Activated naive CD8-positive, alpha-beta T cell treated with anti-CD3 and anti-CD28 coated beads, Interleukin-2, amount 10 ng/mL, durations not matched to agents 7 days and 5 days (primary cell): ENCODE measurements around the gene ADCY6. TPM values are rescaled to one million over a fixed set of nuclear protein-coding genes. Genes with fewer than 3 reads are reported as not detected.
A peak's percentile ranks its signal among the peaks of the same experiment; 100 is the strongest.

Experiments used
- ATAC-seq: fragments of 150-1000 bp; cut with Tn5 transposase; one replicate; pipeline ENCODE4 v1.10.0; 2021; ENCODE audit warnings: low read depth, moderate library complexity
- POLR2A ChIA-PET: fragments of 350-600 bp; sonication (Branson Sonifier 250); formaldehyde crosslinking; loops from one replicate; lab custom pipeline; 2021; ENCODE audit warnings: antibody characterized with exemption; lab: Charles Lee
- DNase-seq: peaks from one replicate; pipeline ENCODE4 v3.0.0; 2021
- H3K27ac Mint-ChIP-seq: one replicate; pipeline ENCODE4 v1.8.0; 2022; ENCODE audit warnings: mild to moderate bottlenecking, mixed read lengths
- H3K27me3 Mint-ChIP-seq: one replicate; pipeline ENCODE4 v1.8.0; 2022; ENCODE audit warnings: mild to moderate bottlenecking, moderate library complexity, mixed read lengths
- H3K36me3 Mint-ChIP-seq: one replicate; pipeline ENCODE4 v1.8.0; 2021; ENCODE audit warnings: mild to moderate bottlenecking, mixed read lengths
- H3K4me1 Mint-ChIP-seq: one replicate; pipeline ENCODE4 v1.8.0; 2021; ENCODE audit warnings: mixed read lengths
- H3K4me3 Mint-ChIP-seq: one replicate; pipeline ENCODE4 v1.8.0; 2022; ENCODE audit warnings: mild to moderate bottlenecking, moderate library complexity, mixed read lengths
- H3K9me3 Mint-ChIP-seq: one replicate; pipeline ENCODE4 v1.8.0; 2021; ENCODE audit warnings: mixed read lengths
- total RNA-seq, 2 experiments: library from RNA; stranded (reverse); gene quantifications; one replicate each; pipeline ENCODE4 v1.2.3, GENCODE V29; 2021

Gene ADCY6
- total RNA-seq, 2 experiments from 2014 or later: not detected

DNA sequence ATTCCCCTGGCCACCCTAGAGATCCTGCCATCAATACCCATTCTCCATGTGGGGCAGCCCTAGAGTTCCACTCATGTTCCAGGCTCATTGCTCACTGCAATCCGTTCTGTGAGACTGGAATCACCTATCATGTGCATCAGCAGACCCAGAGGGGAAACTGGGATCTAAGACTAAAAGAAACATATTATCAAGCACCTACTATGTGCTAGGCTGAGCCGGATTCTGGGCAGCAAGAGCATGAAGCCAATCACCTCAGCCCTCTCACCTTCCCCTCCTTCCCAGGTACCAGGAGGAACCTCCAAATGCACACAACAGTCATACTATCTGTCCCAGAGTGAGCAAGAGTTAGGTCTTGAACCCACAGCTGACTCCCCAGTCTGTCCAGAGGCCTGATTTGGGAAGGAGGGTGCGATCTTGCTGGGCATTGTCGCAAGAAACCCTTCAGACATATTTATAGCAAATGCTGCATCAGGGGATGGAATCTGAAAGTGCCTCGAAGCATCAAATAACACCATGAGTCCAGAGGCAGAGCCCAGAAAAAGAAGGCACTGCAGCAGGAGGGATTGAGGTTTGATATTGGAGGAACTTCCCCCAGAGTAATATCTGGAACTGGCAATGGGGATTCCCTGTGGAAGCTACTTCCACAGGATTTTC is 22.7 kb upstream of the ADCY6 start:
- H3K27ac Mint-ChIP-seq: no peak overlapping the region
- DNase-seq (no peak), ATAC-seq (no peak)
- POLR2A ChIA-PET: interaction anchor here (0.7 to 1.9 kb wide), 2 partner anchors 15 to 122 kb away, joined by 3 to 5 read pairs; no protein-coding TSS in a partner anchor
- peaks cover 21% of the 10 kb centered on the region for H3K4me1 Mint-ChIP-seq
- H3K27me3 Mint-ChIP-seq: peaks cover 12% of the 10 kb centered on the region
- H3K9me3 Mint-ChIP-seq: no peaks in the 10 kb centered on the region
- H3K36me3 Mint-ChIP-seq: peaks cover 2% of the 10 kb centered on the region
- H3K4me3 Mint-ChIP-seq: no peak overlapping the region

DNA sequence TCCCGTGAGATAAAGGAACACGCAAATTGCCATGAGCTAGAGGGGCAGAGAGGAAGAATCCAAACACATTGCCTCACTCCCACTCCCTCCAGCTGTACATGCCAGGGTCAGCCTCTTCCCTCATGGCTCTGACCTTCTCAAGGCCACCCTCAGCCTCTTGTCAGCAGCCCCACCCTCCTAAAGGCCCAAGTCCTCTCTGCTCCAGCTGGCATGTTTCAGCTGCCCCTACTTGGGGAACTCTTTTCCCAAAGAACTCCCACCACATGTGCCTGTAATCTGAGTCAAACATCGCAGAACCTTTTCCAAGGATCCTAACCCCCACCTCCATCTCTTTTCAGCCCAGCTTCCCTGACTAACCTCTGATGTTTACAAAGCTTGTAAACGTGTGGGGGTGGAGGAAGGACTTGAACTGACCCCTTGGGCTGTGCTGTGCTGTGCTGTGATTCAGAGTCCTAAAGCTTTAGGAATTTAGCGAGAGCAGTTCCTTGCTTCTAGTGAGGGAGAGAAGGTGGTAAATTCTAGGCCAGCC is 22.1 kb upstream of the ADCY6 start:
- H3K27ac Mint-ChIP-seq: no peak overlapping the region
- no peak overlapping the region for H3K4me3 Mint-ChIP-seq
- H3K9me3 Mint-ChIP-seq: no peaks in the 10 kb centered on the region
- DNase-seq: no peak
- peaks cover 19% of the 10 kb centered on the region for H3K4me1 Mint-ChIP-seq
- POLR2A ChIA-PET: interaction anchor here (0.7 to 1.9 kb wide), 2 partner anchors 14 to 123 kb away, joined by 3 to 5 read pairs; no protein-coding TSS in a partner anchor
- no peak for ATAC-seq
- H3K36me3 Mint-ChIP-seq: no peaks in the 10 kb centered on the region
- peaks cover 8% of the 10 kb centered on the region for H3K27me3 Mint-ChIP-seq

DNA sequence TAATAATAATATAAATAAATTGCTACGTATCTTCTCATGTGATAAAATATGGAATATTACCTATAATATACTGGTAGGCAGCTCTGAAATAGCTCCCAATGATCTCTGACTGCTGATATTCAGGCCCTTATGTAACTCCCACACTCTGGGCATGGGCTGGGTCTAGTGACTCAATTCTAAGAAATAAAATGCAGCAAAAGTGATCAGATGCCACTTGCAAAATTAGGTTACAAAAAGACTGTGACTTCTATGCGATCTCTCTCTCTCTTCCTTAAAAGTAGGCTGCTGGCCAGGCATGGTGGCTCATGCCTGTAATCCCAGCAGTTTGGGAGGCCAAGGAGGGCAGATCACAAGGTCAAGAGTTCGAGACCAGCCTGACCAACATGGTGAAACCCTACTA is 19.1 kb upstream of the ADCY6 start:
- Mint-ChIP-seq H3K9me3 (no peaks in the 10 kb centered on the region), H3K4me1 (peaks cover 16% of the 10 kb centered on the region), H3K36me3 (no peaks in the 10 kb centered on the region), H3K27me3 (peaks cover 12% of the 10 kb centered on the region), H3K4me3 (no peak overlapping the region), H3K27ac (no peak overlapping the region)
- no peak for ATAC-seq
- no peak for DNase-seq
- POLR2A ChIA-PET: interaction anchor here (0.5 kb wide), 1 partner anchor 374 kb away, joined by 3 read pairs; no protein-coding TSS in a partner anchor

DNA sequence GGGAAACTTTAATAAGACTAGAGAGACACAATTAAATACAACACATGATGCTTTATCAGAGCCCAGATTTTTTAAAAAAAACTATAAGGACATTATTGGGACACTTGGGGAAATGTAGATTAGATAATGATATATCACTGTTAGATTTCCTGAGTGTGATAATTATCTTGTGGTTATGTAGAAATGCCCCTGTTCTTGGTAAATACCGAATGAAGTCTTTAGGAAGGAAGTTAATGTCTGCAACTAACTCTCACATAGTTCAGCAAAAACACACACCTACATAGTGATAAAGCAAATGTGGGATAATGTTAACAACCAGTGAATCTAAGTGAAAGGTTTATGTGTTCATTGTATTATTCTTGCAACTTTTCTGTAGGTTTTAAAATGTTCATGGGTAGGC is 14.8 kb upstream of the ADCY6 start:
- no peak overlapping the region for H3K27ac Mint-ChIP-seq
- H3K4me3 Mint-ChIP-seq: peak overlapping the region; percentile 35
- POLR2A ChIA-PET: no interaction called here
- ATAC-seq: no peak
- peaks cover 13% of the 10 kb centered on the region for H3K4me1 Mint-ChIP-seq
- no peaks in the 10 kb centered on the region for H3K36me3 Mint-ChIP-seq
- DNase-seq: no peak
- no peaks in the 10 kb centered on the region for H3K9me3 Mint-ChIP-seq
- peaks cover 8% of the 10 kb centered on the region for H3K27me3 Mint-ChIP-seq

DNA sequence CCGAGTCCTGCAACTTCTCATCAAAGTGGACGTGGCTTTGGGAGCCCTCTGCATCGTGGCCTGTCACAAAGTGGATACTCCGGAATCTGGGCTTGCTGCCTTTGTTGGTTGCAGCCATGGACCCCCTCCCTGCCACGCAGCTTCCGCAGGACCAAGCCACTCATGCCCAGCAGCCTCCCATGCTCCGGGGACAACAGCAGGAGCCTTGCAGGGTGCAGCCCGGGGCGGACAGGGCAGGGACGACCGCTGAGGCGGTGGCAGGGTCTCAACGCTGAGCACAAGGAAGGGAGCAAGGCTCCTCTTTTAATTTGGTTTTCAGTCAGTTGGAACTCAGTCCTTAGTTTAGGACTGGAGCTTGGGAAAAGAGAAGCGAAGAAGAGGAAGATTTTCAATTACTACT is 12.1 kb upstream of the ADCY6 start:
- no peak for DNase-seq
- peaks cover 16% of the 10 kb centered on the region for H3K4me1 Mint-ChIP-seq
- H3K9me3 Mint-ChIP-seq: no peaks in the 10 kb centered on the region
- H3K27ac Mint-ChIP-seq: no peak overlapping the region
- ATAC-seq: no peak
- POLR2A ChIA-PET: no interaction called here
- no peak overlapping the region for H3K4me3 Mint-ChIP-seq
- peaks cover 8% of the 10 kb centered on the region for H3K27me3 Mint-ChIP-seq
- no peaks in the 10 kb centered on the region for H3K36me3 Mint-ChIP-seq

DNA sequence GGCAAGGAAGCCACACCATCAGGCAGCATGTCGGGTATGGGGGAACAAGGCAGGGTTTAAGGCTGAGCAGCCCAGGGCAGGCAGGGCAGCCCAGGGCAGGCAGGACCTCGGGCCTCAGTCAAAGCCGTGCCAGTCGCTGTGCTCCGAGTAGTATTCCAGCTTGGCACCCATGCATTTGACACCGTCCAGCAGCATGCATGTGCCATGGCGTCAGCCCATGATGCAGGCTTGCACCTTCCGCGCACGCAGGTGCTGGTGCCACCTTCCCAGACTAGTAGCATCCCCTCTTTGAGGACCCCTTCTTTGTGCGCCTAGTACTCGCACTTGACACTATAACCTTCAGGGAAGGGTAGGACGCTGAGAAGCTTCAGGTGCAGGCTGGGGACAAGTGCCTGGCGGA is 11.6 kb upstream of the ADCY6 start:
- Mint-ChIP-seq H3K4me3 (no peak overlapping the region), H3K4me1 (peaks cover 18% of the 10 kb centered on the region), H3K36me3 (no peaks in the 10 kb centered on the region), H3K9me3 (no peaks in the 10 kb centered on the region), H3K27me3 (peaks cover 5% of the 10 kb centered on the region), H3K27ac (no peak overlapping the region)
- ATAC-seq (no peak), DNase-seq (no peak)
- POLR2A ChIA-PET: interaction anchor here (0.9 kb wide), 1 partner anchor 14 kb away, joined by 3 read pairs; no protein-coding TSS in a partner anchor

DNA sequence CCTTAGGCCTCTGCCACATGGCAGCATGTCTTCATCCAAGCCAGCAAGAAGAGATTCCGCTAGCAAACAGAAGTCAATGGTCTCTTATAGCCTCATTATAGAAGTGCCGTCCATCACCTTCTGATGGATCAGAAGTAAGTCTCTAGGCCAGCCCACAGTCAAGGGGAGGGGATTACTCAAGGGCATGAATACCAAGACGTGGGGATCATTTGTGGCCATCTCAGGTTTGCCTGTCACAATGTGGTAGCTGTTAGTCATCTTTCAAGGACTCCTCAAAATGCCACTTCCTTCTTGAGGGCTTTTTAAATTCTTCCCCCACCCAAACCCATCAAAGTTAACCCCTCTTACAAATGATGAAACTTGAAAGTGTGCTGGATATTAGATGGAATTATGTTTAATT is 8.1 kb upstream of the ADCY6 start:
- Mint-ChIP-seq H3K27ac (no peak overlapping the region), H3K9me3 (no peaks in the 10 kb centered on the region), H3K36me3 (no peaks in the 10 kb centered on the region), H3K4me1 (peaks cover 10% of the 10 kb centered on the region), H3K4me3 (no peak overlapping the region), H3K27me3 (peaks cover 6% of the 10 kb centered on the region)
- DNase-seq: no peak
- ATAC-seq: peak; percentile 75
- POLR2A ChIA-PET: interaction anchor here (1.2 to 2.2 kb wide), 3 partner anchors 15 to 44 kb away, joined by 5 to 7 read pairs (median 5); no protein-coding TSS in a partner anchor

DNA sequence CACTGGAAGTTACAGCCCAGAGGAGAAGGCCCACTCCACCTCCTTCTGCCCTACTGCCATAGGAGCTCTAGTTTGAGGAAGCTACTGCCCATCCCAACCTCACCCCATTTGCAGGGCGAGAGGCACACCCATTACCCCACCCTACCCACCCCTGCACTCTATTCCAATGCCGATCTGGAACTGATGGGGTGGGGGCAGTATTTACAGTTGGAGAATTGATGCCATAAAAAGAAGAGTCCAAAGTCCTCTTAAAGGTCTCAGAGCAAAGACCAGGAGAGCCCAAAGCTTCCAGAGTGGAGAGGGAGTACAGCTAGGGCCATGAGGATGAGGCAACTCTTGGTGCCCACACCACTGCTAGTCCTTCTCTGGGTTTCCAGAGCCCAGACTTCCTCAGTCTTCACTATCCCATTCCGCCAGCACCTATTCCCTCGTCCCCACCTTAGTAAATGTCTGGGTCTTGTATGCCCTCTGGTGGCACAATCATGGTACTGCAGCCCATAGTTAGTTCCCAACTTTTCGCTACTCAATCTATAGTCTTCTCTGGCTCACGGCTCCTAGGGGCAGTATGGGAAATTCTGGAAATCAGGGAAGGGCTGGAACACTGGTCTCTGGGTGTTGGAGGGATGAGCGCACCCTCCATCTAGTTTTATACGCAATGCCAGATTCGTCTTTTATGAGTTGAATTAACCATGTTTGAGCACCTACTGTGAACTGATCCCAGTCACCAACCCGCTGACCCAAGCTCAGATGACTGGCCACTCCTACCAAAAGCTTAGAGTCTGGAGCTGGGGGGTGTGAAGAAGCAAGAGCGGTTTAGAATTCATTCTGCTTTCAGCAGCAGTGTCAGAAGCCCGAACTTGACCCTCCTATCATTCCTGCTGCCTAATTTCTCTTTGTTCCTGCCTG is 6.9 kb upstream of the ADCY6 start:
- Mint-ChIP-seq H3K9me3 (no peaks in the 10 kb centered on the region), H3K27me3 (peaks cover 8% of the 10 kb centered on the region), H3K36me3 (no peaks in the 10 kb centered on the region), H3K27ac (no peak overlapping the region), H3K4me1 (peaks cover 10% of the 10 kb centered on the region), H3K4me3 (no peak overlapping the region)
- DNase-seq (peak; percentile 58), ATAC-seq (peak; percentile 58)
- POLR2A ChIA-PET: interaction anchor here (1.6 to 2.2 kb wide), 2 partner anchors 16 to 42 kb away, joined by 5 to 7 read pairs; no protein-coding TSS in a partner anchor

DNA sequence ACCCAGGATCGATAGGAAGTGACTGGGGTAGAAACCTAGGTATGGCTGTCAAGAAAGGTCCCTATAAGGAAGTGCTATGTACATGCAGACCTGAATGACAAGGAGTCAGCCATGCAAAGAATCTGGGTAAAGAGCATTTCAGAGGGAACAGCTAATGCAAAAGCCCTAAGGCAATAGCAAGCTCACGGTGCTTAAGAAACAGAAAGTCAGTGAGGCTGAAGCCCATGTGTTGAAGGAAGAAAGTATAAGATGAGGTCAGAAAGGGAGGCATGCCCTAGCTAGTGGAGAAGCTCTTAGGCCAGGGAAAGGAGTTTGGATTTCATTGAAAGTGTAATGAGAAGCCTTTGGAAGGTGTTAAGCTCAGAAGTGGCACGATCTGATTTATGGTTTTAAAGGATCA is 6.0 kb upstream of the ADCY6 start:
- no peak overlapping the region for H3K4me3 Mint-ChIP-seq
- H3K27ac Mint-ChIP-seq: no peak overlapping the region
- H3K9me3 Mint-ChIP-seq: no peaks in the 10 kb centered on the region
- DNase-seq: no peak
- no peaks in the 10 kb centered on the region for H3K36me3 Mint-ChIP-seq
- H3K27me3 Mint-ChIP-seq: peaks cover 16% of the 10 kb centered on the region
- no peak for ATAC-seq
- H3K4me1 Mint-ChIP-seq: peaks cover 11% of the 10 kb centered on the region
- POLR2A ChIA-PET: no interaction called here

DNA sequence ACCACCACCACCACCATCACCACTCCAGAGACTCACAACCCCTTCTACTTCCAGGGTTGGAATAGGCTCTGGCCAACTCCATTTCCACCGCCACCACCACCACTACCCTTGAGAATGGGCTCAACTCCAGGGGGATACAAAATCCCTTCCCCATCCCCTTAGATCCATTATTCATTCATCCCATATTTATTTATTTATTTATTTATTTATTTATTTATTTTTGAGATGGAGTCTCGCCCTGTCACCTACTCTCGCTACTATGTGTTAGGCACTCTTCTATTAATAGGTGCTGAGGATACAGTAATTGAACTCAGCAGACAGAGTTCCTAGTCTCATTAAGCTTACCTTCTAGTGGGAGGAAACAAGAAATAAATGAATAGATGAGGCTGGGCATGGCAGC is 4.8 kb upstream of the ADCY6 start:
- POLR2A ChIA-PET: no interaction called here
- no peak for DNase-seq
- H3K4me1 Mint-ChIP-seq: peaks cover 12% of the 10 kb centered on the region
- H3K36me3 Mint-ChIP-seq: no peaks in the 10 kb centered on the region
- no peak overlapping the region for H3K27ac Mint-ChIP-seq
- no peak overlapping the region for H3K4me3 Mint-ChIP-seq
- no peaks in the 10 kb centered on the region for H3K9me3 Mint-ChIP-seq
- ATAC-seq: no peak
- H3K27me3 Mint-ChIP-seq: peaks cover 26% of the 10 kb centered on the region

DNA sequence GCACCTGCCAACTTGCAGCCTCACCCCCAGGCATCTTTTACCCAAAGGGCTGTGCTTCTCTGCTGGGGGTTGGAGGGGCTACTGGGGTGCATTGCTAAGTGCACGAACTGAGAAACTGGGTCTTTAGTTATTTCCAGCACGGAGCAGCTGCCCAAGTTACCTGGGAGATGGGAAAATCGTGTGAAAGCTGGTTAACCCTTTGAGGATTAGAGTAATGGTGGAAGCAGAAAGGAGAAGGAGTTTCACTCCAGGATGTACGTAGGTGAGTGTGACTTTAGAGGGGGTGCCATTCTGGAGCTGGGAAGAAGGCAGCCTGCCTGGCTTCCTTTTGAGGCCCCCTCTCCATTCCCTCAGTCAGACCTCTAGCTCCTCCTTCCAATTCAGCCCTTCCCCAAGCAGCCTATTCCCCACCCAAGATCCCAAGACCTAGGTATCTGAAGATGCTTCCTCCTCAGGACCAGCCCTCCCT is 1.0 kb upstream of the ADCY6 start:
- peaks cover 57% of the 10 kb centered on the region for H3K27me3 Mint-ChIP-seq

DNA sequence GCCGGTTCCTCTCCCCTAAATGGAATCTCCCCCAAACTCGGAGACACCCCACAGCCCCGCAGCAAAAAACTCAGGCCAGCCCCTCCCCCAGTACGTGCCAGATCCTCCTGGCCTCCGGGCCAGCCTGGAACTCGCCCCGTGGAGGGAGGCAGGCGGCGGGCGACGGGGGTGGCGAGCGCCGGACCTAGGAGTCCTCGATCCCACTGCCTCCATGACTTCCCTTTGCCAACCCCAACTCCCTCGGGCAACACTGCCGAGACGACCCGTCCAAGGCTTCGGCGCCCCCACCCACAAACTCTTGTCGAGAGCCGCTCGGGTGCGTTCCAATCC is 400 bp downstream of the ADCY6 start:
- no peak overlapping the region for H3K27ac Mint-ChIP-seq
- no peak for DNase-seq
- no peaks in the 10 kb centered on the region for H3K9me3 Mint-ChIP-seq
- no peaks in the 10 kb centered on the region for H3K36me3 Mint-ChIP-seq
- H3K4me3 Mint-ChIP-seq: peak overlapping the region; percentile 30
- peaks cover 57% of the 10 kb centered on the region for H3K27me3 Mint-ChIP-seq
- no peak for ATAC-seq
- H3K4me1 Mint-ChIP-seq: peaks cover 6% of the 10 kb centered on the region
- POLR2A ChIA-PET: interaction anchor here (0.6 kb wide), 1 partner anchor 27 kb away, joined by 5 read pairs; no protein-coding TSS in a partner anchor

More for the DNA sequence above, 1.0 kb upstream of the ADCY6 start:
- Mint-ChIP-seq H3K4me3 (peak overlapping the region; percentile 65), H3K27ac (no peak overlapping the region), H3K36me3 (no peaks in the 10 kb centered on the region), H3K9me3 (no peaks in the 10 kb centered on the region), H3K4me1 (peaks cover 6% of the 10 kb centered on the region)
- POLR2A ChIA-PET: no interaction called here
- no peak for ATAC-seq
- no peak for DNase-seq
